HepG2 (cell line): ENCODE results near the gene IZUMO2. TPM values are rescaled to one million over a fixed set of nuclear protein-coding genes. Genes with fewer than 3 reads are reported as not detected.

Experiments used
- BRD4 ChIP-seq: sonication (generic); formaldehyde crosslinking; IDR thresholded peaks from 2 replicates; pipeline ENCODE4 v1.4.0; 2020; ENCODE audit warnings: missing genetic modification reagents
- CBFB ChIP-seq: sonication (generic); formaldehyde crosslinking; IDR thresholded peaks from 2 replicates; pipeline ENCODE4 v1.4.0; 2020; ENCODE audit warnings: missing genetic modification reagents
- CBX2 ChIP-seq, 2 experiments: fragments of 200-600 bp in 1 of 2; sonication (generic); formaldehyde crosslinking in 1 of 2; IDR thresholded peaks; 2 replicates each; pipeline versions ENCODE4 v1.7.0 to v1.8.1; 2018 to 2022; ENCODE audit warnings: low read depth in 2 of 2, low read length in 1 of 2, mild to moderate bottlenecking in 1 of 2, missing genetic modification reagents in 1 of 2
- CTCF ChIP-seq: sonication (generic); formaldehyde crosslinking; IDR thresholded peaks from 2 replicates; pipeline ENCODE4 v1.5.0; 2020; ENCODE audit warnings: mild to moderate bottlenecking, missing genetic modification reagents, moderate library complexity
- EEA1 ChIP-seq: sonication (generic); formaldehyde crosslinking; IDR thresholded peaks from 2 replicates; pipeline ENCODE4 v1.5.1; 2020; ENCODE audit warnings: mild to moderate bottlenecking, missing genetic modification reagents, borderline replicate concordance
- GFI1 ChIP-seq: sonication (generic); formaldehyde crosslinking; IDR thresholded peaks from 2 replicates; pipeline ENCODE4 v1.5.0; 2020; ENCODE audit warnings: missing genetic modification reagents, mild to moderate bottlenecking, borderline replicate concordance
- MXD1 ChIP-seq: sonication (generic); formaldehyde crosslinking; IDR thresholded peaks from 2 replicates; pipeline ENCODE4 v1.4.0; 2020; ENCODE audit warnings: mild to moderate bottlenecking, missing genetic modification reagents
- NAIF1 ChIP-seq: sonication (generic); formaldehyde crosslinking; IDR thresholded peaks from 2 replicates; pipeline ENCODE4 v1.5.0; 2020; ENCODE audit warnings: mild to moderate bottlenecking, missing genetic modification reagents, borderline replicate concordance
- PAX8 ChIP-seq: sonication (generic); formaldehyde crosslinking; IDR thresholded peaks from 2 replicates; pipeline ENCODE4 v1.8.0; 2022; ENCODE audit warnings: mild to moderate bottlenecking, missing genetic modification reagents, borderline replicate concordance
- SIX4 ChIP-seq: sonication (generic); formaldehyde crosslinking; IDR thresholded peaks from 2 replicates; pipeline ENCODE4 v1.4.0; 2020; ENCODE audit warnings: missing genetic modification reagents
- SMARCE1 ChIP-seq: fragments of 450-650 bp; IDR thresholded peaks from 2 replicates; pipeline ENCODE4 v1.6.1; 2017; ENCODE audit warnings: borderline replicate concordance
- SRSF9 ChIP-seq: fragments of 200-400 bp; formaldehyde crosslinking; IDR thresholded peaks from 2 replicates; pipeline ENCODE4 v1.6.1; 2018; ENCODE audit warnings: borderline replicate concordance, mild to moderate bottlenecking, low read depth, low read length; ENCODE audit not compliant: insufficient read depth, poor library complexity, severe bottlenecking
- SYNCRIP ChIP-seq: fragments of 200-400 bp; formaldehyde crosslinking; IDR thresholded peaks from 2 replicates; pipeline ENCODE4 v1.6.1; 2018; ENCODE audit warnings: mild to moderate bottlenecking, low read depth, low read length; ENCODE audit not compliant: insufficient read depth
- TEAD3 ChIP-seq: optimal IDR thresholded peaks from 2 replicates; pipeline ENCODE3; 2016; ENCODE audit warnings: borderline replicate concordance
- TFDP2 ChIP-seq: sonication (generic); formaldehyde crosslinking; IDR thresholded peaks from 2 replicates; pipeline ENCODE4 v1.4.0; 2020; ENCODE audit warnings: missing genetic modification reagents
- ZBTB46 ChIP-seq: sonication (generic); formaldehyde crosslinking; IDR thresholded peaks from 2 replicates; pipeline ENCODE4 v1.4.0; 2020; ENCODE audit warnings: mild to moderate bottlenecking, missing genetic modification reagents, borderline replicate concordance
- ZC3H13 ChIP-seq: sonication (generic); formaldehyde crosslinking; IDR thresholded peaks from 2 replicates; pipeline ENCODE4 v1.8.1; 2023; ENCODE audit warnings: mild to moderate bottlenecking, missing genetic modification reagents, moderate library complexity
- ZFP37 ChIP-seq: sonication (generic); formaldehyde crosslinking; IDR thresholded peaks from 2 replicates; pipeline ENCODE4 v1.4.0; 2020; ENCODE audit warnings: missing genetic modification reagents, borderline replicate concordance
- ZFP41 ChIP-seq: sonication (generic); formaldehyde crosslinking; IDR thresholded peaks from 2 replicates; pipeline ENCODE4 v1.4.0; 2020; ENCODE audit warnings: mild to moderate bottlenecking, missing genetic modification reagents, borderline replicate concordance
- ZNF543 ChIP-seq: sonication (generic); formaldehyde crosslinking; IDR thresholded peaks from 2 replicates; pipeline ENCODE4 v1.4.0; 2020; ENCODE audit warnings: mild to moderate bottlenecking, missing genetic modification reagents
- ZNF619 ChIP-seq: sonication (generic); formaldehyde crosslinking; IDR thresholded peaks from 2 replicates; pipeline ENCODE4 v1.4.0; 2020; ENCODE audit warnings: mild to moderate bottlenecking, missing genetic modification reagents
- ZNF703 ChIP-seq: sonication (generic); formaldehyde crosslinking; IDR thresholded peaks from 2 replicates; pipeline ENCODE4 v1.5.1; 2020; ENCODE audit warnings: missing genetic modification reagents, mild to moderate bottlenecking, moderate library complexity, borderline replicate concordance
- ZNF709 ChIP-seq: sonication (generic); formaldehyde crosslinking; IDR thresholded peaks from 2 replicates; pipeline ENCODE4 v1.5.0; 2020; ENCODE audit warnings: mild to moderate bottlenecking, missing genetic modification reagents
- ZNF766 ChIP-seq: sonication (generic); formaldehyde crosslinking; IDR thresholded peaks from 2 replicates; pipeline ENCODE4 v1.5.0; 2020; ENCODE audit warnings: missing genetic modification reagents, borderline replicate concordance
- ZNF768 ChIP-seq: sonication (generic); formaldehyde crosslinking; IDR thresholded peaks from 2 replicates; pipeline ENCODE4 v1.4.0; 2020; ENCODE audit warnings: missing genetic modification reagents
- polyA plus RNA-seq, 8 experiments: library from polyadenylated mRNA; depleted of rRNA in 3 of 8; stranded (reverse) in 7 of 8; unstranded in 1 of 8; fragments of >200 nt; fragmentation: Illumina TruSeq in 4 of 8; extraction: Trizol in 4 of 8; gene quantifications; 2 replicates each; pipeline versions ENCODE4 v1.2.1 to v1.2.3, GENCODE V29; 2011 to 2016; ENCODE audit warnings: low read depth in 4 of 8, missing spikeins in 1 of 8, mixed read lengths in 1 of 8; ENCODE audit not compliant: insufficient read depth in 1 of 8
- total RNA-seq, 5 experiments: library from RNA; depleted of rRNA; stranded (reverse); fragments of >200 nt; fragmentation: Illumina TruSeq; extraction: Trizol; gene quantifications; 2 replicates each; pipeline ENCODE4 v1.2.3, GENCODE V29; 2016; ENCODE audit warnings: low read depth in 1 of 5

IZUMO2 gene
- total and polyA plus RNA-seq, 2 of the 13 experiments (the other 11 are each of a cell fraction or from before 2014, with no cell fraction given) = not detected

GRCh38 chr19:50204811-50205675 lies 42.0 kb upstream of the IZUMO2 start (continued):
- TF ChIP-seq NAIF1 (CRISPR knock-in tag) (no peak), CTCF (CRISPR knock-in tag) (no peak), PAX8 (CRISPR knock-in tag) (no peak), GFI1 (CRISPR knock-in tag) (no peak), ZNF768 (CRISPR knock-in tag) (no peak), BRD4 (CRISPR knock-in tag) (no peak), TEAD3 (CRISPR knock-in tag) (no peak), ZNF766 (CRISPR knock-in tag) (no peak), ZNF703 (CRISPR knock-in tag) (no peak), ZFP41 (CRISPR knock-in tag) (no peak), ZNF619 (CRISPR knock-in tag) (no peak), CBX2 (IDR thresholded peaks at IDR 0.05; ENCODE audit: low read depth, low read length) (no peak), CBX2 (CRISPR knock-in tag; IDR thresholded peaks at IDR 0.05; ENCODE audit: low read depth) (no peak), MXD1 (CRISPR knock-in tag) (no peak), ZNF543 (CRISPR knock-in tag) (no peak), ZNF709 (CRISPR knock-in tag) (no peak), SYNCRIP (no peak), SMARCE1 (no peak), SIX4 (CRISPR knock-in tag) (no peak), EEA1 (CRISPR knock-in tag) (no peak), SRSF9 (no peak), ZBTB46 (CRISPR knock-in tag) (no peak), ZFP37 (no peak), TFDP2 (CRISPR knock-in tag) (peak; percentile 28; the same call in 1 of the 2 replicates), CBFB (CRISPR knock-in tag) (no peak), ZC3H13 (CRISPR knock-in tag) (no peak)
